ENCODE data around the gene CRYBB1. TPM values are rescaled to one million over a fixed set of nuclear protein-coding genes. Genes with fewer than 3 reads are reported as not detected.

CRYBB1 gene
- total RNA-seq, 2 donors from 2014 or later = not detected

DNA sequence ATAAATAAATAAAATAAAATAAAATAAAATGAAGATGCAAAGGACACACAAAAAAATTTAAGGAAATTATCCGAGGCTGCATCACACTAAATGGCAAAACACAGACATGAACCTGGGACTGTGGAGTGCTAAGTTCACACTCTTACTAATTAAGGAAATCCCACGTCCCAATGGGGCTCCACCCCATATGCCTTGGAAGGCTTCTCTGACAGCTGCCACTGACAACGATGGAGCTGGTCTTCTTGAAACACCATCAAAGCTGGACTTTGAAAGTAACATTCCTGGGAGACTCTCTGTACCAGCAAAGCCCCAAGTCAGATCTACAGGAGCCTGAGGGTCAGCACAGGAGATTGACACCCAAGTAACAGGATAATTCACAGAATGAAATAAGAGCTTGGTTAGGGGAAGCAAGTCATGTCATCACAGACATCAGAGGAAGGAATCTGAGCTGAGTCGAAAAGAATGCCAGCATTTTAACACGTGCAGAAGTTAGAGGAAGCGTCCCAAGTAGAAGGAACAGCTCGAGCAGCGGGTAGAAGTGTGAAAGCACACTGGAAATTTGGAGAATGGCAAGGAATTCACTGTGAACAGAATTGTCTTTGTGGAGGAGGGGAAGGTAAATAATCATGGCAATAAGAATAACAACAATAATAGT is 41.7 kb downstream of the CRYBB1 start:
- Mint-ChIP-seq H3K4me3 (no peak overlapping the region), H3K9me3 (no peaks in the 10 kb centered on the region), H3K36me3 (ENCODE audit: insufficient read depth in 2 of 2) (peaks cover 0 to 7% of the 10 kb centered on the region in 2 donors), H3K27ac (no peak overlapping the region), H3K27me3 (ENCODE audit: low read depth) (no peaks in the 10 kb centered on the region), H3K4me1 (ENCODE audit: low read depth) (peaks cover 51% of the 10 kb centered on the region)
- DNase-seq = no peak
- no peak for ATAC-seq (replicated peaks in 1 of 2)

DNA sequence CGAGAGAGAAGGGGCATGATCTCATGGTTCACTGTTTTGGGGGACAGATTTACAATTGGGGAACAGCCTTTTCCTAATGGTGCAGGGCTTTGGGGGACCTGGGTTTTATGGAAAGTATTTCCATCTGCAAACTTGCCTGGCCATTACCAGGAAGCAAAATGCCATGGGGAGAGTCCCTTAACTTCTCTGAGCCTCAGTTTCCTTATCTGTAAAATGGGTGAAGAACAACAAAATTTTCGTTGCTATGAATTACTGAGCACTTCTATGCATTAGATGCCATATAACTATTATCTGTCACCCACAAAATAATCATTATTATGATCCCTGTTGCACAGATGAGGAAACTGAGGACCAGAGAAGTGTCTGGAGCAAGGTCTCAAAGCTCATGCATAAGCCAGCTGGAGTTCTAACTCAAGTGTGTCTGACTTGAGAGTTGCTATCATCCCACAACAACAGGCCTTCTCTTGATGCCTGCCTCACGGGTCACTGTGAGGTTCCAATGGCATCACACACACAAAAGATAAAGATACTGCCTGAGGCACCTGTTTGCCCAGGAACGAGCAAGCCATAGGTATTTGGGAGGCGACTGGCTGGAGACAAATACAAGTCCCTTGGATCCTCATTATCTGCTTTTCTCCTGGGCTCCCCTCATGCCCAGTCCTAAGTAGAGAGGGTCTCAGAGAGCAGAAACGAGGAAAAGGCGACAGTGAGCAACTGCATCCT is 43.7 kb downstream of the CRYBB1 start:
- no peak overlapping the region for H3K4me3 Mint-ChIP-seq
- DNase-seq (no peak), ATAC-seq (replicated peaks in 1 of 2) (no peak)
- no peaks in the 10 kb centered on the region for H3K27me3 Mint-ChIP-seq (ENCODE audit: low read depth)
- peaks cover 0 to 7% of the 10 kb centered on the region in 2 donors for H3K36me3 Mint-ChIP-seq (ENCODE audit: insufficient read depth in 2 of 2)
- peaks cover 32% of the 10 kb centered on the region for H3K4me1 Mint-ChIP-seq (ENCODE audit: low read depth)
- no peaks in the 10 kb centered on the region for H3K9me3 Mint-ChIP-seq
- H3K27ac Mint-ChIP-seq = no peak overlapping the region

DNA sequence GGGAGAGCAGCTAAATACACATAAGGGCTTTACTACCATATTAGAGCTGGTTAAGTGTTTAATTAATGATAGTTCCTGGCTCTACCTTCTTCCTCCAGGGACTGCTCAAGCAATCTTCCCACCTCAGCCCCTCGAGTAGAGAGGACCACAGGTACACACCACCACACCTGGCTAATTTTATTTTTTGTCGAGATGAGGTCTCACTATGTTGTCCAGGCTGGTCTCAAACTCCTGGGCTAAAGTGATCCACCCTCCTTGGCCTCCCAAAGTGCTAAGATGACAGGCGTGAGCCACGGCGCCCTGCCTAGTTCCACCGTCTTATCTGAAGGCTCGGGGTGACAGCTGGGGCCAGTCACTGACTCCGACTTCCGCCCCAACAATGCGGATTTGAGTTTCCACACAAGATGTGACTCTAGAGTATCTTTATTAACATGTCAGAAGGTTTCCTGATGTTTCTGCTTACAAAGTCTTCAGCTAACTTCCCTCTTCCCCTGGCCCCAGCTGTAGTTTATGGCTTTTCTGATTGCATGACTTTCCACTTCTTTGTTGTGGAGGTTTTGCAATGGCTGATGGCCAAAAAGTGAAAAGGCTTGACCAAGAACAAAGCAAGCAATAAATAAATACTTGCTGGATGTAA is 44.7 kb downstream of the CRYBB1 start:
- peak; percentile 49 to 62 for ATAC-seq (replicated peaks in 1 of 2)
- H3K4me1 Mint-ChIP-seq (ENCODE audit: low read depth) = peaks cover 30% of the 10 kb centered on the region
- H3K4me3 Mint-ChIP-seq = peak overlapping the region in 1 of 2 donors; percentile 35
- no peaks in the 10 kb centered on the region for H3K27me3 Mint-ChIP-seq (ENCODE audit: low read depth)
- no peaks in the 10 kb centered on the region for H3K9me3 Mint-ChIP-seq
- H3K36me3 Mint-ChIP-seq (ENCODE audit: insufficient read depth in 2 of 2) = peaks cover 0 to 7% of the 10 kb centered on the region in 2 donors
- no peak for DNase-seq
- H3K27ac Mint-ChIP-seq = no peak overlapping the region

DNA sequence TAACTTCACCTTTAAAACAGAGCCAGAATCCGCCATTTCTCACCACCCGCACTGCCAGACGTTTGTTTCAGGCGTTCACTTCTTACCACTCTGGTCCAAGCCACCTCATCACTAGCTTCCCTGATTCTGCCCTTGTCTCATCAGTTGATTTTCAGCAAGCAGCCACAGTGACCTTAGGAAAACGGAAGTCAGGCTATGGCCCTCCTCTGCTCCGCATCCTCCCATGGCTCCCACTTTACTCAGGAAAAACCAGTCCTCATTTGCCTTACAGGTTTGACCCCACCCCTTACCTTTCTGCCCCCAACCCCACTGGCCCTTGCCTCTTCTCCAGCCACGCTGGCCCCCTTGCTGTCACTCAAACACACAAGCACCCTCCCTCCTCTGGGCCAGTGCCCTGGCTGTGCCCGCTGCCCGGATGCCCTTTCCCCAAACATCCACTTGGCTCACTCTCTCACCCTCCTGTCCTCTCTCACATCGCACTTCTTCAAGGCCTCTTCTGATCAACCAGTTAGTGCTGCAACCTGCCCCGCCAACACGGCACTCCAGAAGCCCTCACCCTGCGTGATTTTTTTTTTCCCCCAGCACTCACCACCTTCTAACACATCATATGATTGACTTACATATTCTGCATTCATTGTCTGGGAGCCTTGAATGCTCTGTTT is 46.8 kb downstream of the CRYBB1 start:
- Mint-ChIP-seq H3K4me3 (no peak overlapping the region), H3K36me3 (ENCODE audit: insufficient read depth in 2 of 2) (peaks cover 0 to 3% of the 10 kb centered on the region in 2 donors), H3K4me1 (ENCODE audit: low read depth) (peaks cover 34% of the 10 kb centered on the region), H3K9me3 (no peaks in the 10 kb centered on the region), H3K27me3 (ENCODE audit: low read depth) (no peaks in the 10 kb centered on the region), H3K27ac (peak overlapping the region; percentile 0)
- ATAC-seq (replicated peaks in 1 of 2) (no peak), DNase-seq (no peak)

DNA sequence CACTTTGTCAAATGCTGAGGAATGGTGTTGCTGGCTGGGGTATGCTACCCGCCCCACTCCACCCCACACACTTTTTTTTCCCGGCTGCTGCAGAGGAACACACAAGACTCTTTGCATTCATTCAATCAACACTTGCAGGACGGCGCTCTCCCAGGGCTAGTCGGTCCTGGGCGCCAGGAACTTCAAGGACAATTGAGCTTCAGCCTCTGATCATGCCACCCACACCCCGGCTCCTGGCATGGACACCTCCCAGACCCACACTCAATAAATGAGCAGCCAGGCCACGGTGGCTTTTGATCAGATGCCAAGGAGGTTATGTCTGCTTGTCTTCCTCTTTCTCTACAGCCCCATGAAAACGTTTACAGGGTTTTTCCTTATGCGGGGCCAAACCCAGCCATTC is 47.7 kb downstream of the CRYBB1 start:
- no peak for ATAC-seq (replicated peaks in 1 of 2)

DNA sequence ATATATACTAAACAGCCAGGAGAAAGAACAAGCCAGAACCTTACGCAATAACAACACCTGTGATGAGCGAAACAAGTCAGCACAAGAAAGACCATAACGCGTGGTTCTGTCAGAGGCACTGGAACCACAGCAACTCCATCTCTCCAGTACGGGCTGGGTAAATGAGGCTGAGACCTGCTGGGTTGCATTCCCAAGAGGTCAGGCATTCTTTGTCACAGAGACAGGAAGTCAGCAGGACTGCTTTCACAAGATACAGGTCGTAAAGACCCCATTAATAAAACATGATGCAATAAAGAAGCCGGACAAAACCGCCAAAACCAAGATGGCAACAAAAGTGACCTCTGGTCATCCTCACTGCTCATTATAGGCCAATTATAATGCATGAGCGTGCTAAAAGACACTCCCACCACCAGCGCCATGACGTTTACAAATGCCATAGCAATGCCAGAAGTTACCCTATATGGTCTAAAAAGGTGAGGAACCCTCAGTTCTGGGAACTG is 49.6 kb downstream of the CRYBB1 start:
- ATAC-seq (replicated peaks in 1 of 2) (no peak), DNase-seq (no peak)
- H3K4me1 Mint-ChIP-seq (ENCODE audit: low read depth) = peaks cover 24% of the 10 kb centered on the region
- H3K4me3 Mint-ChIP-seq = no peak overlapping the region
- peaks cover 0 to 3% of the 10 kb centered on the region in 2 donors for H3K36me3 Mint-ChIP-seq (ENCODE audit: insufficient read depth in 2 of 2)
- no peaks in the 10 kb centered on the region for H3K9me3 Mint-ChIP-seq
- no peaks in the 10 kb centered on the region for H3K27me3 Mint-ChIP-seq (ENCODE audit: low read depth)
- no peak overlapping the region for H3K27ac Mint-ChIP-seq

More for the DNA sequence above, 47.7 kb downstream of the CRYBB1 start:
- H3K27me3 Mint-ChIP-seq (ENCODE audit: low read depth) = no peaks in the 10 kb centered on the region
- H3K27ac Mint-ChIP-seq = no peak overlapping the region
- H3K9me3 Mint-ChIP-seq = no peaks in the 10 kb centered on the region
- H3K36me3 Mint-ChIP-seq (ENCODE audit: insufficient read depth in 2 of 2) = peaks cover 0 to 3% of the 10 kb centered on the region in 2 donors
- DNase-seq = no peak
- no peak overlapping the region for H3K4me3 Mint-ChIP-seq
- H3K4me1 Mint-ChIP-seq (ENCODE audit: low read depth) = peaks cover 29% of the 10 kb centered on the region

- no peak for DNase-seq
- Mint-ChIP-seq H3K4me3 (no peak overlapping the region), H3K4me1 (ENCODE audit: low read depth) (peaks cover 24% of the 10 kb centered on the region), H3K36me3 (ENCODE audit: insufficient read depth in 2 of 2) (peaks cover 0 to under 1% of the 10 kb centered on the region in 2 donors), H3K9me3 (no peaks in the 10 kb centered on the region), H3K27me3 (ENCODE audit: low read depth) (no peaks in the 10 kb centered on the region), H3K27ac (peak overlapping the region; percentile 22)
- no peak for ATAC-seq (replicated peaks in 1 of 2)
Observed at GRCh38 chr22:26567610-26568009, 50.2 kb downstream of the CRYBB1 start.

GRCh38 chr22:26566994-26567393 is 50.8 kb downstream of the CRYBB1 start:
- Mint-ChIP-seq H3K36me3 (ENCODE audit: insufficient read depth in 2 of 2) (no peaks in the 10 kb centered on the region), H3K27ac (no peak overlapping the region), H3K4me1 (ENCODE audit: low read depth) (peaks cover 24% of the 10 kb centered on the region), H3K4me3 (no peak overlapping the region), H3K27me3 (ENCODE audit: low read depth) (no peaks in the 10 kb centered on the region), H3K9me3 (no peaks in the 10 kb centered on the region)
- DNase-seq (no peak), ATAC-seq (replicated peaks in 1 of 2) (no peak)

GRCh38 chr22:26565889-26566288 is 51.9 kb downstream of the CRYBB1 start:
- Mint-ChIP-seq H3K4me1 (ENCODE audit: low read depth) (peaks cover 24% of the 10 kb centered on the region), H3K27me3 (ENCODE audit: low read depth) (no peaks in the 10 kb centered on the region), H3K36me3 (ENCODE audit: insufficient read depth in 2 of 2) (no peaks in the 10 kb centered on the region), H3K27ac (no peak overlapping the region), H3K4me3 (no peak overlapping the region), H3K9me3 (no peaks in the 10 kb centered on the region)
- no peak for ATAC-seq (replicated peaks in 1 of 2)
- no peak for DNase-seq

- Mint-ChIP-seq H3K9me3 (no peaks in the 10 kb centered on the region), H3K36me3 (ENCODE audit: insufficient read depth in 2 of 2) (no peaks in the 10 kb centered on the region), H3K27me3 (ENCODE audit: low read depth) (no peaks in the 10 kb centered on the region), H3K4me1 (ENCODE audit: low read depth) (peaks cover 24% of the 10 kb centered on the region), H3K4me3 (no peak overlapping the region), H3K27ac (no peak overlapping the region)
- ATAC-seq (replicated peaks in 1 of 2) (no peak), DNase-seq (no peak)
Observed at GRCh38 chr22:26565181-26565580, 52.6 kb downstream of the CRYBB1 start.

DNA sequence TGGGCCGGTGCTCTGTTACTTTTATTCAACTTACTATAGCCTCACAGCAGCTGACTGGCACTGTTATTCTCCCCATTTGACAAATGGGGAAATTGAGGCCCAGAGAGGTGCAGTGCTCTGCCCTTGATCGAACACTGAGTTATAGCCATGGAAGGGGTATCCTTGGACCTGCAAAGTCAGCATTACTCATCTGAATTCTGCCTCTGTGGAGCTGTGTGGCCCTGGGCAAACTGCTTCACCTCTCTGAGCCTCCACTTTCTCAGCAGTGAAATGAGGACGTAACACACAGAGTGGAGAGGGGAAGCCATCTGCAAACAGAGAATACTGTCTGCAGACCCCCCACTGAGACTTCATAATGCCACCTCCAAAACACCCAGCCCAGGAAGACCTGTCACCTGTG is 53.2 kb downstream of the CRYBB1 start:
- no peak for DNase-seq
- H3K4me3 Mint-ChIP-seq = no peak overlapping the region
- no peak for ATAC-seq (replicated peaks in 1 of 2)
- no peaks in the 10 kb centered on the region for H3K36me3 Mint-ChIP-seq (ENCODE audit: insufficient read depth in 2 of 2)
- H3K4me1 Mint-ChIP-seq (ENCODE audit: low read depth) = peaks cover 24% of the 10 kb centered on the region
- H3K27ac Mint-ChIP-seq = no peak overlapping the region
- H3K27me3 Mint-ChIP-seq (ENCODE audit: low read depth) = no peaks in the 10 kb centered on the region
- no peaks in the 10 kb centered on the region for H3K9me3 Mint-ChIP-seq

GRCh38 chr22:26564181-26564580 is 53.6 kb downstream of the CRYBB1 start:
- no peak for DNase-seq
- H3K36me3 Mint-ChIP-seq (ENCODE audit: insufficient read depth in 2 of 2) = no peaks in the 10 kb centered on the region
- peaks cover 24% of the 10 kb centered on the region for H3K4me1 Mint-ChIP-seq (ENCODE audit: low read depth)
- H3K9me3 Mint-ChIP-seq = no peaks in the 10 kb centered on the region
- H3K4me3 Mint-ChIP-seq = no peak overlapping the region
- no peak overlapping the region for H3K27ac Mint-ChIP-seq
- no peaks in the 10 kb centered on the region for H3K27me3 Mint-ChIP-seq (ENCODE audit: low read depth)
- ATAC-seq (replicated peaks in 1 of 2) = no peak

DNA sequence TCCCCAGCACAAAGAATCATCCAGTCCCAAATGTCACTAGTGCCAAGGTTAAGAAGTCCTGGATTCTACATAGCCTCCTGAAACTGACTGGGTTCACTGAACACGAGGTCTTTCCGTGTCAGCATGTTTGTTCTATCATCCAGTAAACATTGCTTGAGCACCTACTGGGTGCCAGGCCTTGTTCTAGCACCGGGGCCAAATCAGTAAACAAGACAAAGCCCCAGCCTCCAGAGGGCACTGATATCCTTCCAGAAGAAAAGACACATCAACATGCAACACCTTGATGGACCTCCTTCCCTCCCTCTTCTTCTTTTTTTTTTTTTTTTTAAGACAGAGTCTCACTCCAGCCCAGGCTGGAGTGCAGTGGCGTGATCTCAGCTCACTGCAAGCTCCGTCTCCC is 54.8 kb downstream of the CRYBB1 start:
- DNase-seq = no peak
- ATAC-seq (replicated peaks in 1 of 2) = no peak
- no peaks in the 10 kb centered on the region for H3K36me3 Mint-ChIP-seq (ENCODE audit: insufficient read depth in 2 of 2)
- no peak overlapping the region for H3K27ac Mint-ChIP-seq
- no peak overlapping the region for H3K4me3 Mint-ChIP-seq
- H3K4me1 Mint-ChIP-seq (ENCODE audit: low read depth) = peaks cover 15% of the 10 kb centered on the region
- no peaks in the 10 kb centered on the region for H3K27me3 Mint-ChIP-seq (ENCODE audit: low read depth)
- no peaks in the 10 kb centered on the region for H3K9me3 Mint-ChIP-seq

Measured in activated T-cell treated with anti-CD3 and anti-CD28 coated beads, Interleukin-2, amount 50 U/mL, for 72 hours (primary cell).